NCI-H1417 treated with DMSO at 0.1 percent for 48 hours (cell line): Measurements from ENCODE around the gene ACTR3C.
"Not testable (repeated sequence)": the region's sequence is repeated elsewhere in the genome, so short reads cannot be mapped to it uniquely, and the experiment has no call there.

Experiments
- DNase-seq: peaks from one replicate; lab custom pipeline; 2025; lab: John Stamatoyannopoulos, UW

Gene ACTR3C

DNA sequence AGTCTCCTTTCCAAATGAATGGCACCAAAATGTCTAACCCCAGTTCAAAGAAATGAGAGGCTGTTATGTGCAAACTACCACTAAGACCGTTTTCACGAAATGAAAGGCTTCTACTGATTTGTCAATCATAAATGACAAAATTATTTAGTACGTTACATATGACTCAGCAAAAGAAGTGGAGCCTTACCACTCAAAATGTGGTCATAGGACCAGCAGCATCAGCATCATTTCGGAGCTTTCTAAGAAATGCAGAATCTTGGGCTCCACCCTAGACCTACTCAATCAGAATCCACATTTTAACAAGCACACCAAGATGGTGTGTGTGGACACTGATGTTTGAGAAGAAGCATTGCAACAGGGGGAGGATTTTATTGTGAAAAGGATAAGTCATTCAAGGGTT lies 120.5 kb downstream of the ACTR3C start:
- not testable (repeated sequence) for DNase-seq
